HG03442 (cell line): Measurements from ENCODE around the gene CAPN5.

Experiments
- ATAC-seq: cut with Tn5 transposase; IDR thresholded peaks from one replicate; pipeline ENCODE4 v1.9.1; 2021; ENCODE audit warnings: mild to moderate bottlenecking, moderate library complexity; ENCODE audit not compliant: unreplicated experiment

Gene CAPN5

GRCh38 chr11:77129069-77129841 lies 62.5 kb downstream of the CAPN5 start:
- ATAC-seq: no peak

- no peak for ATAC-seq
Observed at GRCh38 chr11:77129842-77130756, 63.3 kb downstream of the CAPN5 start.

GRCh38 chr11:77130763-77131513 lies 64.2 kb downstream of the CAPN5 start:
- ATAC-seq: no peak

GRCh38 chr11:77131560-77131959 lies 64.8 kb downstream of the CAPN5 start:
- no peak for ATAC-seq

GRCh38 chr11:77135069-77135468 lies 68.3 kb downstream of the CAPN5 start:
- ATAC-seq: no peak

GRCh38 chr11:77136074-77136473 lies 69.3 kb downstream of the CAPN5 start:
- ATAC-seq: no peak

GRCh38 chr11:77136784-77137420 lies 70.1 kb downstream of the CAPN5 start:
- no peak for ATAC-seq

- ATAC-seq: no peak
Observed at GRCh38 chr11:77137421-77137820, 70.7 kb downstream of the CAPN5 start.

GRCh38 chr11:77138106-77138649 lies 71.4 kb downstream of the CAPN5 start:
- no peak for ATAC-seq

GRCh38 chr11:77139201-77139600 lies 72.4 kb downstream of the CAPN5 start:
- ATAC-seq: no peak

GRCh38 chr11:77140231-77140851 lies 73.6 kb downstream of the CAPN5 start:
- ATAC-seq: no peak

GRCh38 chr11:77141034-77141433 lies 74.3 kb downstream of the CAPN5 start:
- no peak for ATAC-seq

- ATAC-seq: no peak
Observed at GRCh38 chr11:77141475-77141874, 74.7 kb downstream of the CAPN5 start.

GRCh38 chr11:77142091-77142975 lies 75.6 kb downstream of the CAPN5 start:
- ATAC-seq: no peak

- no peak for ATAC-seq
Observed at GRCh38 chr11:77143405-77144020, 76.7 kb downstream of the CAPN5 start.

- ATAC-seq: no peak
Observed at GRCh38 chr11:77144196-77144856, 77.6 kb downstream of the CAPN5 start.

- no peak for ATAC-seq
Observed at GRCh38 chr11:77144857-77145428, 78.2 kb downstream of the CAPN5 start.
